ENCODE measurements around the gene TNFSF10.

GRCh38 chr3:172542999-172543398 lies 19.8 kb upstream of the TNFSF10 start:
- TF ChIP-seq CTCF (IDR thresholded peaks at IDR 0.05): no peak
- no peak for TF ChIP-seq POLR2A (IDR thresholded peaks at IDR 0.05)
